HG03280 (cell line): Measurements from ENCODE around the gene TMEM39B.
"Not testable (repeated sequence)": the region's sequence is repeated elsewhere in the genome, so short reads cannot be mapped to it uniquely, and the experiment has no call there.

Experiments
- ATAC-seq: cut with Tn5 transposase; IDR thresholded peaks from one replicate; pipeline ENCODE4 v1.9.1; 2021; ENCODE audit warnings: mild to moderate bottlenecking, moderate library complexity; ENCODE audit not compliant: unreplicated experiment

The TMEM39B gene

GRCh38 chr1:32068957-32069588, 3.7 kb upstream of the TMEM39B start:
- ATAC-seq = no peak

GRCh38 chr1:32071758-32072621, 749 bp upstream of the TMEM39B start:
- ATAC-seq = no peak

GRCh38 chr1:32073299-32074229, 825 bp downstream of the TMEM39B start:
- no peak for ATAC-seq

GRCh38 chr1:32074841-32075240, 2.1 kb downstream of the TMEM39B start:
- no peak for ATAC-seq

- no peak for ATAC-seq
These were observed 4.7 kb downstream of the TMEM39B start for GRCh38 chr1:32077451-32077850.

GRCh38 chr1:32082022-32082421, 9.3 kb downstream of the TMEM39B start:
- ATAC-seq = no peak

- ATAC-seq = not testable (repeated sequence)
These were observed 13.6 kb downstream of the TMEM39B start for GRCh38 chr1:32086381-32086780.

GRCh38 chr1:32091176-32091575, 18.4 kb downstream of the TMEM39B start:
- ATAC-seq = no peak

GRCh38 chr1:32091591-32091990, 18.9 kb downstream of the TMEM39B start:
- ATAC-seq = no peak

- ATAC-seq = no peak
These were observed 22.2 kb downstream of the TMEM39B start for GRCh38 chr1:32094746-32095521.

GRCh38 chr1:32099426-32099825, 26.7 kb downstream of the TMEM39B start:
- no peak for ATAC-seq

GRCh38 chr1:32100359-32100758, 27.6 kb downstream of the TMEM39B start:
- ATAC-seq = no peak

GRCh38 chr1:32100807-32101708, 28.3 kb downstream of the TMEM39B start:
- no peak for ATAC-seq

- no peak for ATAC-seq
These were observed 31.4 kb downstream of the TMEM39B start for GRCh38 chr1:32104127-32104526.

- ATAC-seq = no peak
These were observed 32.6 kb downstream of the TMEM39B start for GRCh38 chr1:32105338-32105737.

- no peak for ATAC-seq
These were observed 34.0 kb downstream of the TMEM39B start for GRCh38 chr1:32106663-32107275.

- peak; percentile 70 for ATAC-seq
These were observed 35.3 kb downstream of the TMEM39B start, which contains the start of gene KPNA6 for GRCh38 chr1:32107742-32108661. Gene KPNA6 (plus strand): TSS chr1:32108056. CDS start chr1:32108131, 75 bp downstream.
